ENCODE measurements around the gene CLDN22. TPM values are rescaled to one million over a fixed set of nuclear protein-coding genes. Genes with fewer than 3 reads are reported as not detected.

Gene CLDN22
- total RNA-seq, 4 donors from 2014 or later, result not detected

DNA sequence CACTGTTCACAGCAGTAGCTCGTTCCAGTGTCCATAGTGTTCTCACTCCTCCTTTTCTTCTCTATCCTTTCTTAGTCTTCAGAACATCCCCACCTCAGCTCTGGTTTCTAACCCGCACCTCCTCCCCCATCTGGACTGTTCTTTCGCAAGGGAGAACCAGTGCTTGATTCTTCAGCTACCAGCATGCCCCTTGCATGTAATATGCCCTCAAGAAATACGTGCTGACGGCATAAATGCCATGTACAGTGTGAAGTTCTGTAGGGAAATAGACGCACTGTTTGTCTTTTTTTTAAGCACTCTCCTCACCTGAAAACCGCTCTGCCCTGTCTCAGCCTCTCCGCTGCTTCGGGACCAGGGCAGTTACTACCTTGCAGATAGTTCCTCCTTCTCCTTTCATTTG is 5.3 kb downstream of the CLDN22 start:
- no peak for DNase-seq (ENCODE audit: low spot score in 2 of 2)
- Histone ChIP-seq H3K9me3 (no peaks in the 10 kb centered on the region), H3K4me1 (peaks cover 0 to 10% (median 0%) of the 10 kb centered on the region in 4 donors), H3K4me3 (no peak overlapping the region), H3K27ac (no peak overlapping the region), H3K27me3 (no peaks in the 10 kb centered on the region), H3K36me3 (peaks cover 0 to 47% (median 0%) of the 10 kb centered on the region in 3 donors)
- TF ChIP-seq EP300 (IDR thresholded peaks at IDR 0.05) (no peak), POLR2A (IDR thresholded peaks at IDR 0.05) (no peak), CTCF (IDR thresholded peaks at IDR 0.05) (no peak)
- 94 to 95% methylated on average over 9 of the region's 9 CpGs for whole genome bisulfite sequencing, 2 donors

DNA sequence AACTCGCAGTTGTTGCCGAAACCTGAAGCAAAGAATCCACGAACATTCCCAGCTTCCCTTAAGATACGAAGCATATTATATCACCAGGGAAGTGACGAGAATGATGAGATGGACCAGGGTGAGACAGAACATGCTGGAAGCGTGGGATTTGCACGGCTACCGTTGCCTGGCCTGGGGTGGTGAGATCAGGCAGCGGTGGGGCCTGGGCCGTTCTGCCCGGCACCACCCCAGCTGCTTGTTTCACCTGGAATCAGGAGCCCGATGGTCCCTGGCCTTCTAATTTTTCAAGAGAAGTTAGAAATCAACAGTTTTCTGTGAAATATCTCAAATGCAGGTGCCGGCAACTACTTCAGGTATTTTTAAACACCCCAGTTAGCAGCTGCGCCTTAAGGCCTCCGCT is 5.7 kb downstream of the CLDN22 start:
- H3K27ac ChIP-seq, result no peak overlapping the region
- H3K36me3 ChIP-seq, result peaks cover 0 to 47% (median 0%) of the 10 kb centered on the region in 3 donors
- H3K4me3 ChIP-seq, result no peak overlapping the region
- WGBS, 2 donors, result 94 to 95% methylated on average over 15 of the region's 15 CpGs
- no peaks in the 10 kb centered on the region for H3K9me3 ChIP-seq
- TF ChIP-seq CTCF (IDR thresholded peaks at IDR 0.05) (no peak), POLR2A (IDR thresholded peaks at IDR 0.05) (no peak), EP300 (IDR thresholded peaks at IDR 0.05) (no peak)
- no peak for DNase-seq (ENCODE audit: low spot score in 2 of 2)
- H3K27me3 ChIP-seq, result no peaks in the 10 kb centered on the region
- H3K4me1 ChIP-seq, result peaks cover 0 to 10% (median 0%) of the 10 kb centered on the region in 4 donors

DNA sequence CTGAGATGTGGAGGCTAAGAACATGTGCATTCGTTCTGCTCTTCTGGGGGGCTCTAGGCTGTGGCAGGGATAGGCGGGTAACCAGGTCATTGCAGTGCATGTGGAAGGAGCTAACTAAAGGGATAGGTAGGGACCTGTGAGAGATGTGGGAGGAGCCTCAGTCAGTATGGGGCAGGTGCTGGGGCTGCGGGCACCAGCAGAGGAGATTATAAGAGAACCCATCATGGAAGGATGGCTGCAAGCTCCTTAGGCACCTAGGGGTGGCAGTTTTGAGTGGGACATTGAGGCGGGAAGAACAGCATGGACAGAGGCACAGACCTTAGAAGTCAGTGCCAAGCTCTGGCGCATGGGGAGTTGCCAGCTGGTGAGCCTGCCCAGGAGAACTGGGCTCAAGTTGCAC is 7.2 kb downstream of the CLDN22 start:
- no peaks in the 10 kb centered on the region for H3K9me3 ChIP-seq
- no peaks in the 10 kb centered on the region for H3K4me1 ChIP-seq
- no peak overlapping the region for H3K4me3 ChIP-seq
- H3K27ac ChIP-seq, result no peak overlapping the region
- whole genome bisulfite sequencing, 2 donors, result 85 to 88% methylated on average over 5 of the region's 5 CpGs
- no peaks in the 10 kb centered on the region for H3K27me3 ChIP-seq
- DNase-seq (ENCODE audit: low spot score in 2 of 2), result no peak
- H3K36me3 ChIP-seq, result peaks cover 0 to 47% (median 0%) of the 10 kb centered on the region in 3 donors
- TF ChIP-seq EP300 (IDR thresholded peaks at IDR 0.05), result no peak
- no peak for TF ChIP-seq CTCF (IDR thresholded peaks at IDR 0.05)
- no peak for TF ChIP-seq POLR2A (IDR thresholded peaks at IDR 0.05)

- H3K36me3 ChIP-seq, result peaks cover 0 to 17% (median 0%) of the 10 kb centered on the region in 3 donors
- WGBS, 2 donors, result 68 to 84% methylated on average over 3 of the region's 3 CpGs
- H3K4me1 ChIP-seq, result no peaks in the 10 kb centered on the region
- no peak overlapping the region for H3K27ac ChIP-seq
- no peaks in the 10 kb centered on the region for H3K9me3 ChIP-seq
- TF ChIP-seq POLR2A (IDR thresholded peaks at IDR 0.05) (no peak), CTCF (IDR thresholded peaks at IDR 0.05) (no peak), EP300 (IDR thresholded peaks at IDR 0.05) (no peak)
- no peak overlapping the region for H3K4me3 ChIP-seq
- DNase-seq (ENCODE audit: low spot score in 2 of 2), result no peak
- no peaks in the 10 kb centered on the region for H3K27me3 ChIP-seq
These were observed 13.3 kb downstream of the CLDN22 start for GRCh38 chr4:183306811-183307210.

GRCh38 chr4:183304538-183304937 is 15.5 kb downstream of the CLDN22 start:
- no peak overlapping the region for H3K4me3 ChIP-seq
- DNase-seq (ENCODE audit: low spot score in 2 of 2), result no peak

More at GRCh38 chr4:183304538-183304937, 15.5 kb downstream of the CLDN22 start:
- no peaks in the 10 kb centered on the region for H3K4me1 ChIP-seq
- 96 to 98% methylated on average over 2 of the region's 2 CpGs for WGBS, 2 donors
- no peak for TF ChIP-seq EP300 (IDR thresholded peaks at IDR 0.05)
- TF ChIP-seq POLR2A (IDR thresholded peaks at IDR 0.05), result no peak
- TF ChIP-seq CTCF (IDR thresholded peaks at IDR 0.05), result no peak
- H3K27ac ChIP-seq, result no peak overlapping the region
- H3K36me3 ChIP-seq, result peaks cover 0 to 21% (median 0%) of the 10 kb centered on the region in 3 donors
- H3K27me3 ChIP-seq, result no peaks in the 10 kb centered on the region
- H3K9me3 ChIP-seq, result no peaks in the 10 kb centered on the region
